Kidney tubule cell (primary cell): ENCODE results near the gene BLVRA.
"Not testable (repeated sequence)": the region's sequence is repeated elsewhere in the genome, so short reads cannot be mapped to it uniquely, and the experiment has no call there.

Experiments used
- DNase-seq: peaks from one replicate; pipeline ENCODE4 v3.0.0-alpha.2; 2018; ENCODE audit warnings: low spot score

Gene BLVRA

GRCh38 chr7:43769791-43770465, 11.4 kb downstream of the BLVRA start:
- peak; percentile 45 for DNase-seq

GRCh38 chr7:43771128-43771527, 12.6 kb downstream of the BLVRA start:
- DNase-seq = no peak

- no peak for DNase-seq
These were observed 13.1 kb downstream of the BLVRA start for GRCh38 chr7:43771573-43771972.

- DNase-seq = not testable (repeated sequence)
These were observed 14.8 kb downstream of the BLVRA start for GRCh38 chr7:43773268-43773667.

- not testable (repeated sequence) for DNase-seq
These were observed 16.8 kb downstream of the BLVRA start for GRCh38 chr7:43775255-43775654.

- not testable (repeated sequence) for DNase-seq
These were observed 20.0 kb downstream of the BLVRA start for GRCh38 chr7:43778293-43779044.

GRCh38 chr7:43779045-43779812, 20.7 kb downstream of the BLVRA start:
- no peak for DNase-seq

- peak; percentile 19 for DNase-seq
These were observed 23.5 kb downstream of the BLVRA start for GRCh38 chr7:43781726-43782607.

- DNase-seq = no peak
These were observed 24.5 kb downstream of the BLVRA start for GRCh38 chr7:43782768-43783555.

GRCh38 chr7:43784030-43784584, 25.6 kb downstream of the BLVRA start:
- DNase-seq = no peak

GRCh38 chr7:43784585-43785087, 26.2 kb downstream of the BLVRA start:
- peak; percentile 72 for DNase-seq

- peak; percentile 90 for DNase-seq
These were observed 26.9 kb downstream of the BLVRA start for GRCh38 chr7:43785420-43785819.

- no peak for DNase-seq
These were observed 29.3 kb downstream of the BLVRA start for GRCh38 chr7:43787771-43788170.

- no peak for DNase-seq
These were observed 31.5 kb downstream of the BLVRA start for GRCh38 chr7:43790006-43790405.

- DNase-seq = no peak
These were observed 32.4 kb downstream of the BLVRA start for GRCh38 chr7:43790834-43791233.

GRCh38 chr7:43791665-43792064, 33.2 kb downstream of the BLVRA start:
- DNase-seq = no peak

GRCh38 chr7:43792471-43793150, 34.1 kb downstream of the BLVRA start:
- no peak for DNase-seq

GRCh38 chr7:43799605-43800004, 41.1 kb downstream of the BLVRA start:
- no peak for DNase-seq

- DNase-seq = no peak
These were observed 45.4 kb downstream of the BLVRA start for GRCh38 chr7:43803865-43804264.

- DNase-seq = no peak
These were observed 49.9 kb downstream of the BLVRA start for GRCh38 chr7:43808410-43808809.
